Measurements from ENCODE around the gene KCNJ6.

Gene KCNJ6

GRCh38 chr21:37631319-37632117 is 284.7 kb downstream of the KCNJ6 start:
- no peak for DNase-seq

GRCh38 chr21:37630872-37631271 is 285.4 kb downstream of the KCNJ6 start:
- no peak for DNase-seq

GRCh38 chr21:37628362-37628761 is 287.9 kb downstream of the KCNJ6 start:
- no peak for DNase-seq

GRCh38 chr21:37627561-37627960 is 288.7 kb downstream of the KCNJ6 start:
- DNase-seq, result no peak

- DNase-seq, result no peak
Measured at GRCh38 chr21:37627074-37627473, 289.2 kb downstream of the KCNJ6 start.

GRCh38 chr21:37626320-37626719 is 289.9 kb downstream of the KCNJ6 start:
- no peak for DNase-seq

- DNase-seq, result no peak
Measured at GRCh38 chr21:37623689-37624088, 292.6 kb downstream of the KCNJ6 start.

GRCh38 chr21:37623183-37623582 is 293.1 kb downstream of the KCNJ6 start:
- no peak for DNase-seq

- DNase-seq, result no peak
Measured at GRCh38 chr21:37622755-37623154, 293.5 kb downstream of the KCNJ6 start.

GRCh38 chr21:37620401-37620800 is 295.9 kb downstream of the KCNJ6 start:
- DNase-seq, result no peak

- no peak for DNase-seq
Measured at GRCh38 chr21:37619464-37619974, 296.7 kb downstream of the KCNJ6 start.

- no peak for DNase-seq
Measured at GRCh38 chr21:37618081-37618480, 298.2 kb downstream of the KCNJ6 start.

- no peak for DNase-seq
Measured at GRCh38 chr21:37615962-37616361, 300.3 kb downstream of the KCNJ6 start.

GRCh38 chr21:37614351-37614875 is 301.8 kb downstream of the KCNJ6 start:
- no peak for DNase-seq

GRCh38 chr21:37607081-37607480 is 309.2 kb downstream of the KCNJ6 start:
- DNase-seq, result no peak

GRCh38 chr21:37606549-37606948 is 309.7 kb downstream of the KCNJ6 start:
- DNase-seq, result no peak

- no peak for DNase-seq
Measured at GRCh38 chr21:37605006-37605405, 311.3 kb downstream of the KCNJ6 start.

- no peak for DNase-seq
Measured at GRCh38 chr21:37603129-37603528, 313.1 kb downstream of the KCNJ6 start.

GRCh38 chr21:37601915-37602314 is 314.3 kb downstream of the KCNJ6 start:
- no peak for DNase-seq

- DNase-seq, result no peak
Measured at GRCh38 chr21:37601027-37601426, 315.2 kb downstream of the KCNJ6 start.

GRCh38 chr21:37595944-37596343 is 320.3 kb downstream of the KCNJ6 start:
- DNase-seq, result no peak

- no peak for DNase-seq
Measured at GRCh38 chr21:37594472-37594951, 321.7 kb downstream of the KCNJ6 start.

GRCh38 chr21:37593740-37594471 is 322.4 kb downstream of the KCNJ6 start:
- DNase-seq, result no peak

- no peak for DNase-seq
Measured at GRCh38 chr21:37593015-37593414, 323.2 kb downstream of the KCNJ6 start.
